Measurements from ENCODE around the gene TIMM17B.
"Not testable (repeated sequence)": the region's sequence is repeated elsewhere in the genome, so short reads cannot be mapped to it uniquely, and the experiment has no call there.

Gene TIMM17B

DNA sequence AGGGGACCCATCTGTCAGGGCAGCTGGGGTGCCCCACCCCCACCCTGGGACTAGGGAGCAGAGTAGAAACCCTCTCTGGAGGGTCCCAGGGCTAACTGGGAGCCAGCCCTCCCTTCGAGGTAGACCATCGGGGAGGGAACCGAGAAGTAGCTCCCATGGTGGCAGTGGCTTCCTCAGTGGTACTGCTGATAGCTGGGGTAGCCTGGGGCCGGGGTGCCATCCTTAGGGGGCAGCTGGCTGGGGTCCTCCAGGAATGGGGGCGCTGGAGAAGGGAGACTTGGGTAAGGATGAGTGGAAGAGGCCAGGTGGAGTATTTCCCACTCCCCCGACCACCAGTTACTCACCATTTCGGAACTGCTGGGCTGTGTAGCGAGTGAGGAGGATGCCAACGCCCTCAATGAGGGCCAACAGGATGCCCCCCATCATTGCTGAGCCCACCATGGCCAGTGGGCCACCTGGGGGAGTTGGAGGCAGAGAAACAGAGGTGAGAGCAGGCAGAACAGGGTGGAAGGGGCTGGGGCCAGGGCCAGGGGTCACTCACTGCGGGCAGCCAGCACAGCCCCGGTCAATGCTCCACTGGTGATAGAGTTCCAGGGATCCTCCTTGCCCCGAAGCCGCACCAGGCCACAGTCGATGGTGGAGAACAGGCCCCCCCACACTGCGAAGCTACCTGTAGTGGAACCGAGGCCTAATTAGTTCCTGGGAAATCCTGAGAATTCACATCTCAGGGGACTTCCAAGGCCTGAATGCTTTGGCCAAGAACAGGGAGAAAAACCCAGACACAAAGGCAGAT is 3.8 kb downstream of the TIMM17B start:
- FAIRE-seq = no peak

DNA sequence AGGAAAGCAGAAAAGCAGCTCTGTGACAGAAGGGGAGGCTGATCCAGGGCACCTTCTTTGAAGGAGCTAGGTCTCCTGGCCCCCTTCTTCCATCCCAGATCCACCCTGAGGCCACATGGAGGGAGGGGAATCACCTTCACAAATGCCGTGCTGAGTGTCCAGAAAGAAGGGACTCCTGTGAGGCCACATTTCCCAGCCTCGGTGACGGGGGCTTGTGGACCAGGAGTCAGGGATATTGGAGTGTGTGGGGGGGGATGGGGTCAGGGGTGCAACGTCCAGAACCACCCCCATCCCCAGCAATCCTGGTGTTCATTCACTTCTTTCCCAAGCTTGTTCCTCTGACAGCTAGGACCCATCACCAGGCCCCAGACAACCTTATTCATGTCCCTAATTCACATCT is 4.7 kb downstream of the TIMM17B start:
- FAIRE-seq = no peak

DNA sequence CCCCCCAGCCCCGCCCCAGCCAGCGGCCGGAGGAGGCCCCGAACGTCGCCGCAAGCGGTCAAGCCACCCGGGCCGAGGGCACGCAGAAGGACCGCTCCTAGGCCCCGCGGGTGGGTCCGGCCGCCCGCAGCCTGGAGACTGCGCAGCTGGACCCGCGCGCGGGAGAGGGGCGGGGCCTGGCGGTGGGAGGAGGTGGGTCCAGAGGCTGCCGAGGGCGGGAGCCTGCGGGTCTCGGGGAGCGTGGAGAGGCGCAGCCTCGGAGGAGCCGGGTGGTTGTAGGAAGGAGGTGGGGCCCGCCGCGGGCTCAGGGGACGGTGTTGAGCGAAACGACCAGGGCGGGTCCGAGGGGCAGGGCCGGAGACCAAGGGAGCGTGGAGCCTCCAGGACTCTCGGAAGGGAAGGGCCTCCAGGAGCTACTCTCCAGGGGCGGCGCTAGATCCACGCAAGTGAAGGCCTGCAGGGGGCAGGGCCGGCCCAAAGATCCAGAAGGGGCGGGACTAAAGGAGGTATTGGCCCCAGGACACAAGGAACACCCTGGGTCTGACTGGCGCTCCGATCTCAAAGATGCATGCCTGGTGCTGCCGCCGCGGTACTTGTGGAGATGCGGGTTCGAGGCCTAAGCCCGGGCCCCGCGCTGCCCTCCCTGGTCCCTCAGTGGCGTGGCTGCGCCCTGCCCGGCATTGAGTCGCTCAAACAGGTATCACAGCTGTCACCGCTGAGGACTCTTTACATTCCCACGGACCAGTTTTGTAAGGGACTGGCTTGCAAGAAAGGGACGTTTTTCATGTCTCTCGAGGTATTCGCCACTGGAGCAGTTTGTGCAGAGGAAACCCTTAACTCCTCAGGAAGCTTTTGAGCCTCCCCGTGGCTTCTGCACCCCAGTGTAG is 5.9 kb downstream of the TIMM17B start:
- peak; percentile 95 for FAIRE-seq

DNA sequence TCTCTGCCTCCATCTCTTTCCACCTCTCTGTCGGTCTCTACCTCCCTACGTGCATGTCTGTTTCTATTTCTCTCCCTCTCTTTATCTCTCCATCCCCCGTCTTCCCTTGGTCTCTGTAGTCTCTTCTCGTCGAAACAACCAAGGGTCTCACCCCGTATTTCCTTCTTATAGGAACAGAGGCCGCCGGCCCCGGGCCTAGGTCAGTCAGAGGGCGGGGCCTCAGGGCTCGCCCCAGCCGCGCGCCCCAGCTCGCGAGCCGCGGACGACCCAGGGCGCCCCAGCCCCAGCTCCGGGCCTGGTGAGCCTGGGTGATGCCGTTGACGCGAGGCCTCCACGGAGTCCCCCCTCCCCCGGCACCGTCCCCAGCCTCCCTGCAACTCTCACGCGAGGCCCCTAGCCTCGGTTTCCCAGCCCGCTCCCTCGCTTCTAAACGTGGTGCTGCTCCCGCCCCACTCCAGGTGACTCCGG is 6.6 kb downstream of the TIMM17B start:
- FAIRE-seq = no peak

DNA sequence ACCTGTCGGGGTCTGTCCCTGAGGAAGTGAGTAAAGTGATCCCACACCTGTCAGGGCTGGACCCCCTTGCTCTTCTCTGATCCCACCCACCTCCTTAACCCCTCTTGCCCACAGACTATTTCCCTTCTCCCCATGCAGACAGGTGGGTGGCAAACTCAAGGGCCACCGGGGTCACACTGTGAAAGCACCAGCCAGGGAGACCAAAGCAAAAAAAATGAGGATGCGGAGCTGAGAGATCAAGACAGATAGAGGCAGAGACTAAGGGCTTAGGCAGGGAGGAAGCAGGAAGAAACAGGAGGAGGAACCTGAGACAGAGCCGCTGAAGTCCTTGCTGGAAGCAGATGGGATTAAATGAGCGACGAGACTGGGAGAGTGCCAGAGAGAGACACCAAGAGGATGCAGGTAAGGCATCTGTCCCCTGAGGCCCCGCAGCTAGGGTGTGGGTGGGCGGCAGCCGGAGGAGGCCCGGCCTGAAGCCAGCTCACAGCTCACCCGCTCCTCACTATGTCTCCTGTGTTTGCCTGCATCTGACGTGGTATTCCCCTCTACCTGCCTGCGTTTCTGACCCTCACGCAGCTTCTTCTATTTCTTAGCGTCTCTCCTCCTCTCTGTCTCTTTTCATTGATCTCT is 7.2 kb downstream of the TIMM17B start:
- no peak for FAIRE-seq

DNA sequence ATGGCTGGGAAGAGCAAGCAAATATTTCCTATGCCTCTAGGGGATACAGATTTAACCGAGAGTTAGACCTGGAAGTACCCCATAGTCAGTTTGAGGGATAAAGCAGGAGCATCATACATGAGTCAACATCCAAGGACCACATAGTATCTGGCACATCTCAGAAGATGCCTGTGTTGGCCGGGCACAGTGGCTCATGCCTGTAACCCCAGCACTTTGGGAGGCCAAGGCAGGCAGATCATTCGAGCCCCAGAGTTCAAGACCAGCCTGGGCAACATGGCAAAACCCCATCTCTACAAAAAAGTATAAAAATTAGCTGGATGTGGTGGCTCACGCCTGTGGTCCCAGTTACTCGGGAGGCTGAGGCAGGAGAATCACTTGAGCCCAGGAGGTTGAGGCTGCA is 11.0 kb downstream of the TIMM17B start:
- FAIRE-seq = not testable (repeated sequence)

DNA sequence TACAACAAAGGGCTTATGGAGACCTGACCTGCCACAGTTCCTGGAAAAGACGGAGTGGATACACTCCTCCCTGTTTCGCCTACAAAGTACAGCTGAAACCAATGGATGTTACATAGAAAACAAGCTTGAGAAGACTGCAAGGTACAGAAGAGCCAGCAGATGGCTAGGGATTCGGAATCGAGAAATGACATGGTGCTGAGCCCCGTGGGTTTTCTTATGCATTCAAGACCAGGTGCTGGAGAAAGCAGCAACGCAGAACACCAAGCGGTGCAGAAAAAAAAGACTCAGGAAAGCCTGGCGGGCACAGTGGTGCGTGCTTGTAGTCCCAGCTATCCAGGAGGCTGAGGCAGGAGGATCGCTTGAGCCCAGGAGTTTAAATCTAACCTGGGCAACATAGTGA is 13.8 kb downstream of the TIMM17B start:
- FAIRE-seq = peak; percentile 41

DNA sequence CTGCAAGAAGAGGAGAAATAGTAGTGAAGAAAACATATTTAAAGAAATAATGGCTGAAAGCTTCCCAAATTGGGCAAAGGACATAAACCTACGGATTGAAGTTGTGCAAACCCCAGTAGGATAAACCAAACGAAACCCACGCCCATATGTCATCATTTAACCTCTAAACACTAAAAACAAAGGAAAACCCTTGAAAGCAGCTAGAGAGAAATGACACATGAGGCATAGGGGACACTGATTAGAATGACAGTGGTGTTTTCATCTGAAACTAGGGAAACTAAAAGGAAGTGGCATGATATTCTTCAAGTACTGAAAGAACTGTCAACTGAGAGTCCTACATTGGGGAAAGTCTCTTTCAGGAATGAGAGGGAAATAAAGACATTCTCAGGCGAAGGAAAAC is 20.6 kb downstream of the TIMM17B start:
- FAIRE-seq = not testable (repeated sequence)

DNA sequence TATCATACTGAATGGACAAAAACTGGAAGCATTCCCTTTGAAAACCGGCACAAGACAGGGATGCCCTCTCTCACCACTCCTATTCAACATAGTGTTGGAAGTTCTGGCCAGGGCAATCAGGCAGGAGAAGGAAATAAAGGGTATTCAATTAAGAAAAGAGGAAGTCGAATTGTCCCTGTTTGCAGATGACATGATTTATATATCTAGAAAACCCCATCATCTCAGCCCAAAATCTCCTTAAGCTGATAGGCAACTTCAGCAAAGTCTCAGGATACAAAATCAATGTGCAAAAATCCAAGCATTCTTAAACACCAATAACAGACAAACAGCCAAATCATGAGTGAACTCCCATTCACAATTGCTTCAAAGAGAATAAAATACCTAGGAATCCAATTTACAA is 25.6 kb downstream of the TIMM17B start:
- not testable (repeated sequence) for FAIRE-seq

DNA sequence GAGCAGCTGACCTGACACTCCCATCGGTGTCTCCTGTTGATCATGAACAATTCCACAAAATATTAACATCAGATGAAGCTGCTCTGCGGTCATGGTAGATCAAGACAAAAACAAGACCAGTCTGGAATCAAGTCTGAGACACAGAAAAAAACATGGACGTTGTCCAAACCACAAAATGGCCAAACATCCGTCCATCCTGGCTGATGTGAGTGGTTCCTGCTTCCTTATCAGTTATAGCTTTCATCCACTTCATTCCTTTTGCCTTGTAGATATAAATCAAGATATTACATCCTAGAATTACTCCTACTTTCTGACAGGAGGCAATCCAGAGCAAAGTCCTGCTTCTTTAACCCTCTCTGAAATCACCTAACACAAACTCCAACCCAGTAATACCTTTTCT is 33.4 kb downstream of the TIMM17B start:
- no peak for FAIRE-seq

DNA sequence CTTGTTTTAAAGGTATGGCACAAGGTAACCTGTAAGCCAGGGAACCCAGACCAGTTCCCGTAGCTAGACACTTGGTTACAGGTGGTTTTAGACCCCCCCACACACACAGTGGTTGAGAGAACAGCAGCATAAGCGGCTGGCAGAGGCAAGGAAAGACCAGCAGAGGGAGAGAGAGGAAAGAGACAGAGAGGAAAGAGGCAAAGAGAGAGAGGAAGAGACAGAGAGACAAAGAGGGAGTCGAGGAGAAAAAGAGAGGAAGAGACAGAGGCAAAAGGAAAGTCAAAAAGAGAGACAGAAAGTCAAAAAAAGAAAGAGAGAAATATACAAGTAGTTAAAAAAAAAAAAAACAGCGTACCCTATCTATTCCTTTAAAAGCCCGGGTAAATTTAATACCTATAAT is 42.7 kb downstream of the TIMM17B start:
- peak; percentile 77 for FAIRE-seq

DNA sequence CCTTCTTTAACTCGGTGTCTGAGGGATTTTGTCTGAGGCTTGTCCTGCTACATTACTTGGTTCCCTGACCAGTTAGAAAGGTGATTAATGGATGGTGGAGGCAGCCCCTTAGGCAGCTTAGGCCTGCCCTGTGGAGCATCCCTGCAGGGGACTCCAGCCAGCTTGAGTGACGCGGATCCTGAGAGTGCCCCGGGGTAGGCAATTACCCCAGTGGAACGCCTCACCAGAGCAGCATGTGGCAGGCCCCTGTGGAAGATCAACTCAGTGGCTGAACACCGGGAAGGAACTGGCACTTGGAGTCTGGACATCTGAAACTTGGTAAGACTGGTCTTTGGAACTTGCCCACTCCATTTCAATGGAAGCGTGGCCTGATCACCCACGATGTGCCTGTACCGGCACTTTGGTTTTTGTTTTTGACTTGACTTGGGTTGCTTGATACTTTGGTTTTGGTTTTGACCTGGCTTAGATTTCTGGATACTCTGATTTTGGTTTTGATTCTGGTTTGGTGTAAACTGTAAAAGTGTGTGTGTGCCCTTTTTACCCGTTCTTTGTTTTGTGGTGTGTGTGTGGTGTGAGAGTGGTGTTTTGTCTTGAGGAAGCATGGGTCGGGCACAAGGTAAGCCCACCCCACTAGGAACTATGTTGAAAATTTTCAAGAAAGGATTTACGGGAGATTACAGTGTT is 43.3 kb downstream of the TIMM17B start:
- FAIRE-seq = not testable (repeated sequence)

DNA sequence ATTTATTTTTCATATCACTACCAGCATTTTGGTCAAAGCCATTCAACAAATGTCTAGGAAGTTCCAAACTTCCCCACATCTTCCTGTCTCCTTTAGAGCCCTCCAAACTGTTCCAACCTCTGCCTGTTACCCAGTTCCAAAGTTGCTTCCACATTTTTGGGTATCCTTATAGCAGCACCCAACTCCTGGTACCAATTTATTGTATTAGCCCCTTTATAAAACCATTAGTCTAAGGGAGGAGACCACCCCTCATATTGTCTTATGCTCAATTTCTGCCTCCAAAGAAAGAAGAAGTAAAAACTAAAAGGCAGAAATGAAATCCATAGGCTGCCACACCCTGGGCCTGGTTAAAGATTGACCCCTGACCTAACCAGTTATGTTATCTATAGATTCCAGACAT is 44.1 kb downstream of the TIMM17B start:
- not testable (repeated sequence) for FAIRE-seq

DNA sequence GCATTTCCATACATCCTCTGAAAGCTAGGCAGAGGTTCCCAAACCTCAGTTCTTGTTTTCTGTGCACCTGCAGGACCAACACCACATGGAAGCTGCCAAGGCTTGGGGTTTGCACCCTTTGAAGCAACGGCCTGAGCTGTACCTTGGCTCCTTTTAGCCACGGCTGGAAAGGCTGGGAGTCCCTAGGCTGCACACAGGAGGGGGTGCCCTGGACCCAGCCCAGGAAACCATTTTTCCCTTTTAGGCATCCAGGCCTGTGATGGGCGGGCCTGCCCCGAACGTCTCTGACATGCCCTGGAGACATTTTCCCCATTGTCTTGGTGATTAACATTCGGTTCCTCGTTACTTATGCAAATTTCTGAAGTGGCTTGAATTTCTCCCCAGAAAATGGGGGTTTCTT is 44.7 kb downstream of the TIMM17B start:
- no peak for FAIRE-seq

DNA sequence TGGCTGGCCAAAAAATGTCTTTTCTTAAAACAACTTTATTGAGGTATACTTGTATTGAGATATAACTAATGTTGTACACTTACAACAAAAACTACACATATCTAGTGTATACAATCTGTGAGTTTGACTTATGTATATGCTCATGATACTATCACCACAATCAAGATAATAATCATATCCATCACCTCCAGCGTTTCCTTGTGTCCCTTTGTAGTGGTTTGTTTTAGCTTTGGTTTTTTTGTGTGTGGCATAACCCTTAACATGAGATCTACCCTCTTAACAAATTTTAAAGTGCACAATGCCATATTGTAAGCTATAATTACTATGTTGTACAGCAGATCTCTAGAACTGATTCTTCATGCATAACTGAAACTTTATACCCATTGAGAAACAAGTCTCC is 48.7 kb downstream of the TIMM17B start:
- no peak for FAIRE-seq
